22Rv1 (cell line): ENCODE results near the gene SRSF10.

Experiments used
- CTCF ChIP-seq: fragments of 450-650 bp; IDR thresholded peaks from 2 replicates; pipeline ENCODE4 v1.5.1; 2017; ENCODE audit warnings: mild to moderate bottlenecking
- ZFX ChIP-seq: fragments of 450-650 bp; IDR thresholded peaks from 2 replicates; pipeline ENCODE4 v1.6.1; 2017; ENCODE audit warnings: antibody characterized with exemption, borderline replicate concordance

DNA sequence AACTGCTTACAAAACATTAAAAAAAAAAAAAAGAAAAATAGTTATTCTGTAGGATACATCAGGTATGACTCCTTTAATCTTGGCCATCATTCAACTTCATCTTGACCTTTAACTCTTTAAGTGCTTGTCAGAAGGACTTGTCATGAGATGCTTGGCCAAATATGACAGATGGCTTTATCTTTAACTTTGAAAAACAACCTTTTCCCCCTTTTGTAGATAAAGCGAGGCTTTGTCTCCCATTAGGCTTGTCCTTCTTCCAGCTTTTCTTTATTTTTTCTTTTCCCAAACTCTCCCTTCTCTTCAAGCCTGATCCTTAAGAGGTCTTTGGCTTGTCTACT, 2.3 kb downstream of the SRSF10 start:
- TF ChIP-seq CTCF (no peak), ZFX (no peak)
